Measurements from ENCODE around the gene GPR141.
A peak's percentile ranks its signal among the peaks of the same experiment; 100 is the strongest.

The GPR141 gene

DNA sequence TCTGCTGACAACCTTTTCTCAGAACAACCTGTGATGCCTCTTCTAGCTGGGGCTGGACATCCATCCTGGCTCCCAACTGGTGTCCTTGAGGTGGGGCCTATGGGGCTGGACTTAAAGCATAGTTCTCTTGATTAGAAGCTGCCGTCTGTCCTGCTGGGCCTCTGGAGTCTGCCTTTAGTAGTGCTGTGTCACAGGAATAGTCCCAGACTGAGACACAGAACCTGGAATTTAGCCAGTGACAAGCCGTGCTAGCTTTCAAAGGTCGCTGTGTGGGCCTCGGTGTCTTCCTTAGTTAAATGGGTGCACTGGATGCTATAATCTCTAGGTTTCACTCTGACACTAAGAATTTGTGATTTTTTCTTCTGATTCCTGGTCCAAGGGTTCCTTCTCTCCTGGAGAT, 41.2 kb downstream of the GPR141 start:
- Histone ChIP-seq H3K27me3 (replicated peaks; ENCODE audit: control insufficient read depth, insufficient read depth, low read length) (no peaks in the 10 kb centered on the region), H3K36me3 (ENCODE audit: control insufficient read depth, insufficient read depth, low read length) (no peaks in the 10 kb centered on the region), H3K4me3 (replicated peaks; ENCODE audit: low read depth, low read length) (no peak overlapping the region)
- no peak for DNase-seq (ENCODE audit: extremely low read depth, insufficient read length)
- TF ChIP-seq CTCF (IDR thresholded peaks at IDR 0.05; ENCODE audit: insufficient read depth, low read length, poor library complexity, severe bottlenecking) = no peak

GRCh38 chr7:37726016-37726415, 42.5 kb downstream of the GPR141 start:
- no peaks in the 10 kb centered on the region for H3K27me3 ChIP-seq (replicated peaks; ENCODE audit: control insufficient read depth, insufficient read depth, low read length)
- TF ChIP-seq CTCF (IDR thresholded peaks at IDR 0.05; ENCODE audit: insufficient read depth, low read length, poor library complexity, severe bottlenecking) = no peak
- H3K36me3 ChIP-seq (ENCODE audit: control insufficient read depth, insufficient read depth, low read length) = no peaks in the 10 kb centered on the region
- H3K4me3 ChIP-seq (replicated peaks; ENCODE audit: low read depth, low read length) = no peak overlapping the region
- no peak for DNase-seq (ENCODE audit: extremely low read depth, insufficient read length)

DNA sequence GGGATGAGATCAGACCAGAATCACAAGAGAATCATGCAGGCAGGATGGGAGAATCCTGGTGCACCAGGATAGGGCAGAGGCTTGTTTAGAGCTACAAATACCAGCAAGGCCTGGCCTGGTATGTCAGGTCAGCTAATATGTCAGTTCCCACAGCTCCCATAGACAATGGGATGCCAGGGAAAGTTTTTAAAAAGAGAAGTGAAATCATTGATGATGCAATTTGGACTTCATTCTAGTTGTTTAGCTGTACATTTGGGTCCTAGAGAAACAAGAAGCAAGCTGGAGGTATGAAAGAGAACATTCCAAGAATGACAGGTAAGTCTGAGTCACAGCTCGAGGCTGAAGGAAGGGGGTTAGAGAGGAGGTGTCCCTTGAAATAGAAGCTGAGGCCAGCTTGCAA, 45.2 kb downstream of the GPR141 start:
- peak; percentile 9 for DNase-seq (ENCODE audit: extremely low read depth, insufficient read length)
- Histone ChIP-seq H3K36me3 (ENCODE audit: control insufficient read depth, insufficient read depth, low read length) (no peaks in the 10 kb centered on the region), H3K27me3 (replicated peaks; ENCODE audit: control insufficient read depth, insufficient read depth, low read length) (no peaks in the 10 kb centered on the region), H3K4me3 (replicated peaks; ENCODE audit: low read depth, low read length) (no peak overlapping the region)
- no peak for TF ChIP-seq CTCF (IDR thresholded peaks at IDR 0.05; ENCODE audit: insufficient read depth, low read length, poor library complexity, severe bottlenecking)

GRCh38 chr7:37729181-37729580, 45.6 kb downstream of the GPR141 start:
- no peaks in the 10 kb centered on the region for H3K36me3 ChIP-seq (ENCODE audit: control insufficient read depth, insufficient read depth, low read length)
- no peaks in the 10 kb centered on the region for H3K27me3 ChIP-seq (replicated peaks; ENCODE audit: control insufficient read depth, insufficient read depth, low read length)
- no peak for DNase-seq (ENCODE audit: extremely low read depth, insufficient read length)
- H3K4me3 ChIP-seq (replicated peaks; ENCODE audit: low read depth, low read length) = no peak overlapping the region
- no peak for TF ChIP-seq CTCF (IDR thresholded peaks at IDR 0.05; ENCODE audit: insufficient read depth, low read length, poor library complexity, severe bottlenecking)

DNA sequence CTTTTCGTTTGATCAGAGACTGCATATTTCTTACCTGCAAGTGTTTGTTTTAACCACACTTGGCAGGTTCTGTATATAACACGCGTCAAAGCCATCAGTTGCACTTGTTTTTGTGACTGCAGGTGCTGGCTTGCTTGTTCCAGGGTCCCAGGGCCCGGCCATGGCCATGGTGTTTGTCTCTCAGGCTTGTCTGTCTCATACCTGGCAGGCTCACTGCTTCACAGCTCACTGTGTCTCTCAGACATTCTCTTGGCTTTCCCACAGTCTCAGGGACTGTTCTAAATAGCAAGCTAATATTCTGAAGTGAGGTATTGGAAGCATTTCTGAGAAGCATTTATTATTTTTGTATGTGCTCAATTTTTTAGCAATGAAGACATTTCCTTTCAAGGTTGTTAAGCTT, 46.9 kb downstream of the GPR141 start:
- no peak for DNase-seq (ENCODE audit: extremely low read depth, insufficient read length)
- no peaks in the 10 kb centered on the region for H3K27me3 ChIP-seq (replicated peaks; ENCODE audit: control insufficient read depth, insufficient read depth, low read length)
- no peak for TF ChIP-seq CTCF (IDR thresholded peaks at IDR 0.05; ENCODE audit: insufficient read depth, low read length, poor library complexity, severe bottlenecking)
- H3K36me3 ChIP-seq (ENCODE audit: control insufficient read depth, insufficient read depth, low read length) = no peaks in the 10 kb centered on the region
- H3K4me3 ChIP-seq (replicated peaks; ENCODE audit: low read depth, low read length) = no peak overlapping the region

GRCh38 chr7:37732253-37732652, 48.7 kb downstream of the GPR141 start:
- H3K4me3 ChIP-seq (replicated peaks; ENCODE audit: low read depth, low read length) = no peak overlapping the region
- no peaks in the 10 kb centered on the region for H3K27me3 ChIP-seq (replicated peaks; ENCODE audit: control insufficient read depth, insufficient read depth, low read length)
- H3K36me3 ChIP-seq (ENCODE audit: control insufficient read depth, insufficient read depth, low read length) = no peaks in the 10 kb centered on the region
- peak; percentile 26 for DNase-seq (ENCODE audit: extremely low read depth, insufficient read length)
- TF ChIP-seq CTCF (IDR thresholded peaks at IDR 0.05; ENCODE audit: insufficient read depth, low read length, poor library complexity, severe bottlenecking) = peak; percentile 84

Measured in GM06990 (cell line).